HL-60/S4 treated with phorbol 12-myristate 13-acetate at 8.2 ng/mL for 4 days and 3 days (cell line): ENCODE data around the gene CFAP65.

Experiments
- in situ Hi-C: fragments of 300-500 bp; cut with MboI; formaldehyde crosslinking; loops from 2 replicates; pipeline ENCODE4 v1.15.0; 2022; ENCODE audit warnings: low sequenced_read_pairs

CFAP65 gene, protein sequence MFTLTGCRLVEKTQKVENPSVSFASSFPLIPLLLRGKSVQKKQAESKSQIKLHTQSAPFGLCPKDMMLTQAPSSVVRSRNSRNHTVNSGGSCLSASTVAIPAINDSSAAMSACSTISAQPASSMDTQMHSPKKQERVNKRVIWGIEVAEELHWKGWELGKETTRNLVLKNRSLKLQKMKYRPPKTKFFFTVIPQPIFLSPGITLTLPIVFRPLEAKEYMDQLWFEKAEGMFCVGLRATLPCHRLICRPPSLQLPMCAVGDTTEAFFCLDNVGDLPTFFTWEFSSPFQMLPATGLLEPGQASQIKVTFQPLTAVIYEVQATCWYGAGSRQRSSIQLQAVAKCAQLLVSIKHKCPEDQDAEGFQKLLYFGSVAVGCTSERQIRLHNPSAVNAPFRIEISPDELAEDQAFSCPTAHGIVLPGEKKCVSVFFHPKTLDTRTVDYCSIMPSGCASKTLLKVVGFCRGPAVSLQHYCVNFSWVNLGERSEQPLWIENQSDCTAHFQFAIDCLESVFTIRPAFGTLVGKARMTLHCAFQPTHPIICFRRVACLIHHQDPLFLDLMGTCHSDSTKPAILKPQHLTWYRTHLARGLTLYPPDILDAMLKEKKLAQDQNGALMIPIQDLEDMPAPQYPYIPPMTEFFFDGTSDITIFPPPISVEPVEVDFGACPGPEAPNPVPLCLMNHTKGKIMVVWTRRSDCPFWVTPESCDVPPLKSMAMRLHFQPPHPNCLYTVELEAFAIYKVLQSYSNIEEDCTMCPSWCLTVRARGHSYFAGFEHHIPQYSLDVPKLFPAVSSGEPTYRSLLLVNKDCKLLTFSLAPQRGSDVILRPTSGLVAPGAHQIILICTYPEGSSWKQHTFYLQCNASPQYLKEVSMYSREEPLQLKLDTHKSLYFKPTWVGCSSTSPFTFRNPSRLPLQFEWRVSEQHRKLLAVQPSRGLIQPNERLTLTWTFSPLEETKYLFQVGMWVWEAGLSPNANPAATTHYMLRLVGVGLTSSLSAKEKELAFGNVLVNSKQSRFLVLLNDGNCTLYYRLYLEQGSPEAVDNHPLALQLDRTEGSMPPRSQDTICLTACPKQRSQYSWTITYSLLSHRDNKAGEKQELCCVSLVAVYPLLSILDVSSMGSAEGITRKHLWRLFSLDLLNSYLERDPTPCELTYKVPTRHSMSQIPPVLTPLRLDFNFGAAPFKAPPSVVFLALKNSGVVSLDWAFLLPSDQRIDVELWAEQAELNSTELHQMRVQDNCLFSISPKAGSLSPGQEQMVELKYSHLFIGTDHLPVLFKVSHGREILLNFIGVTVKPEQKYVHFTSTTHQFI (N-terminal part only)

DNA sequence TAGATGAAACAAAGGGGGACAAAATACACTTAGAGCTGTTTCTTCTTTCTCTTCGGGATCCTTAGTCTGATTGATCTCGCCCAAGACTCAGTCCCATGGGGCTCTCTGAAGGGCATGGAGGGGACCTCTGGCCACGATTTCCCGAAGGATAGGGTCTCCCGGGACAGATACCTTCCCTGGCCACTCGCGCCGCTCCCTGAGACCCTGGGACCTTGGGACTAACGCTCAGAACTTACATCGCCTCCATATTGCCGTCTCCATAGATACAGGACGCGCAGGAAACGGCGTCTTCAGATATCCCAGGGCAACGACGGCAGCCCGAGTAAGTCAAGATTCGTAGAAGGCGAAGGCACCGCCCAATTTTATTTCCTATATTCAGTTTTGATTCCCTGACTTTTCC, at the start of gene CFAP65:
CFAP65 (minus strand) TSS at position 265 of the 400 bp plus-strand sequence. CDS start 2,468 bp downstream, outside the sequence.
- in situ Hi-C loops: loop anchor here (25.0 kb wide), 1 partner anchor 271 kb away; the partner anchor contains the start of gene PTPRN

DNA sequence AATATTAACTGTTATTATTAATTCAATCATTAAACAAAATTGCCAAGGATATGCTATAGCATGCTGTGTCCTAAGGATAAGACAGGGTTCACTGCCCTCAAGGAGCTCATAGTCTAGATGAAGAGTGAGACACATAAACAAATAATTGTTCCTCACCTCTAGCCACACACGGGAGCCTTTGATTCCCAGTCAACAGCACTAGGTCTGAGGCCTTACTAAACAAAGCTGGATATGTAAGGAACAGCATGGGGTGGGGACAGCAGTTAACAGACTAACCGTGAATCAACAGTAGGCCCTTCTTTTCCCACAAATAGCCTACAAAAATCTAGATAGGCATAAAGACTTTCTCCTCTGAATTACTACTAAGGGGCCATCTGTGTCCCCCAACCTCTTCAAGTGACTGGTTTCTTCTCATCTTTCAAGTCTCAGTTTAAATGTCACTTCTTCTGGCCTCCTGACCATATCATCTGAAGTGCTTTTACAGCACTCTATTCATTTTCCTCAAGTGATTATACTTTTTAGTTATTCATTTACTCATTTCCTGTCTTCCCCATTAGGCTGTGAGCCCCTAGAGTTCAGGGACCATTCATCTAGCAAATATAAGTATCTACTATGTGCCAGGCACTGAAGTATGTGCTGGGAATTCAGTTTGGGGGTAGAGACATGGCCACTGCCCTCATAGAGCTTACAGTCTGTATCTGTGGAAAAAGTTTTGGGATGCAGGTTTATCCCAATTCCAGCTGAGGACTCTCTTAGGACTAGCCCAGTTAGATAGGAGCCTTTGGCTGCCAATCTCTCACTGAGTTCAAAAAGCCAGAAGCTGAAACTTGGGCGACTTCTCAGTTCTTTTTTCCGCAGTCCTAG, 49.4 kb upstream of the CFAP65 start:
- in situ Hi-C loops: no loop called here

DNA sequence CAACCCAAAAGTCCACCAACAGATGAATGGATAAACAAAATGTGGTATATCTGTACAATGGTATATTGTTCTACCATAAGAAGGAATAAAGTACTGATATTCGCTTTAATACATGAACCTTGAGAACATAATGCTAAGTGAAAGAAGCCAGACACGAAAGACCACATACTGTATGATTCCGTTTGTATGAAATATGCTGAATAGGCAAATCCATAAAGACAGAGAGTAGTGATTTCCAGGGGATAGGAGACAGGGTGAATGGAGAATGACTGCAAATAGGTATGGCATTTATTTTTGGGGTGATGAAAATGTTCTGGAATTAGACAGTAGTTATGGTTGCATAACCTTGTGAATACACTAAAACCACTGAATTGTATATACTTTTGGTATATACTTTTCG, 48.0 kb upstream of the CFAP65 start:
- in situ Hi-C loops: no loop called here

DNA sequence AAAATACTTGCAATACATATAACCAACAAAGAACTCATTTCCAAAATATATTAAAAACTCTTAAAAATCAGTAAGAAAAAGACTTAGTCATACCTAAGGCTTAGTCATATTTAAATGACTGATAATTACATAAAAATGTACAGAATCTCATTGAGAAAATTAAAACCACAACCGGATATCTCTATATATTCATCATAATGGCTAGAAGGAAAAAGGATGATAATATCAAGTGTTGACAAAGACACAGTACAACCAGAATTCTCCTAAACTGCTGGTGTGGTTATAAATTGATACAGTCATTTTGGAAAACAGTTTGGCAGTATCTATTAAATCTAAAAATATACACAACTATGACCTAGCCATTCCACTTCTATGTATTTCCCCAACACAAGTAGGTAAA, 46.5 kb upstream of the CFAP65 start:
- in situ Hi-C loops: no loop called here

DNA sequence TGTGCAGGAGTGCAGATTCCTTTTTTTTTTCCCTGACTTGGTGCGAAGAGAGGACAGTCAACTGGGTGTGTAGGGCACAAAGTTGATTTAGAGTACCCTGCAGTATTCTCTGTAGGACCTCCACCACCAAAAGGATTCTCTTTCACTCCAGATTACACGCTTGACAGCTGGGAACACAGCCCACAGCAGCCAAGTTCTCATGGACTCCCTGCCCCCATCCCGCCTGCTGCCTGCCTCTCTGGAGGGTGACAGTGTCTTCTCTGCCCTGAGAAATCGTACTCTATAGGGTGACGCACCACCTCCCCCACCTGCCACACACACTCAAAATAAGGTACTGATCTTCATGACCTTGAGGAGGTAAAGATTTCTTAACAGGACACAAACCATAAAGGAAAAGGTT, 46.0 kb upstream of the CFAP65 start:
- in situ Hi-C loops: no loop called here

DNA sequence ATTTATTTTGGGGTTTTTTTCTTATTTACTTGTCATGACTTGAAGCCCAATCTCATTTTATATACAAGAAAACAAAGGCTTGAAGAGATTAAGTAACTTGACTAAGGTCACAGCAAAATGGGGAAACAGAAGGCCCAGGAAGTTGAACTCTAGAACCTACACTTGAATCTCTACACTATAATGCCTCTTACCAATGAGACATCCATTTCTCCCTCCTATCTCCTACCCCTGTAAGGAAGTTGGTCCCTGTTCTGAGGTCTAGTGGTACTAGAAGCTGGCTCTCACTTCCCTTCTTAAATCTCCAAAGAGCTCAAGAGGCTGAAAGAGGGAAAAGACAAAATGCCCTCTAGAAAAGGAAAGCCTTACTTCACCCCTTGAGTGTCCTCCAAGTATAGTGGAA, 44.9 kb upstream of the CFAP65 start:
- in situ Hi-C loops: no loop called here

DNA sequence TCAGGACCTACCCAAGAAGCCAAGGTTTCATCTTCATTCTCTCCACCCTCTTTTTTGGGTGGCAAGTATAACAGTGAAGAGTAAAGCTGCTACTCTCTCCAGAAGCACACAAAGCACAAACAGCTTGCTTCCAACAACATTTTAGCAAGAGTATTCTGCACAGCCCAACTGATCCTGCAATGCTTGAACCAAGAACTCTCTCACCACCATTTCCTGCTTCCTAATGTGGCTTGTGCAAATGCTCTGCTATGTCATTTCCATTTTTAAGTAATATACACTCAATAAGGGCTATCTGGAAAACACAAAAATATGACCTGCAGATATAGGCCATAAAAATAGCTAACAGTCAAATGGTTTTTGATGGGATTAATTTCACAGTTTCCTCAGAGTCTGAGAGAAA, 43.5 kb upstream of the CFAP65 start:
- in situ Hi-C loops: no loop called here

DNA sequence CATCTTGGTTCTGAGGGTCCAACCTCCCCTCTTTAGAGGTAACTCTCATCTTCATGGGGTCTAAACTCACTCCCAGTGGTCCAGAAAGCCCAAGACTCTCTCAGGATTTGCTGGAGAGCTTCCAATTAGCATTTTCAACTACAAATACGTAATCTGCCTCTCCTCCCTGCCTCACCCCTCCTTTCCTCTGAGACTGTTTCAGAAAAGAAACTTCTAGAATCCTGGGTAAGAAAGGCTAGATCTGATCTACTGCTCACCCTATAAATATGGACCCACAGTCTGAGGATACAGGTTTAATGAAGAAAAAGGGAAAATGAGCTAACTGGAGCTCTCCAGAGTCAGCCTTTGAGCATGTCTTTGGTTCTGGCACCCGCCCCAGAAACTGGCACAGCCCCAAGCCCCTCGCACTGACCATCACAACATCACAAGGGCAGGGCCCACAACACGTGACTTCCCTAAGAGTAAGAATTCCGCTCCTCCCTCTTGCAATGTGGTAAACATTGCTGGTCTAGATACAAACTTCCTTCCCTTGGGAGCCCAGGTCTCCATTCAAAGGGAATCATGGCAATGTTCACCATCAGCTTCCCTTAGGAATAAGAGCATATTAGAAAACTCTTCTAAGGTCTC, 41.1 kb upstream of the CFAP65 start:
- in situ Hi-C loops: no loop called here

DNA sequence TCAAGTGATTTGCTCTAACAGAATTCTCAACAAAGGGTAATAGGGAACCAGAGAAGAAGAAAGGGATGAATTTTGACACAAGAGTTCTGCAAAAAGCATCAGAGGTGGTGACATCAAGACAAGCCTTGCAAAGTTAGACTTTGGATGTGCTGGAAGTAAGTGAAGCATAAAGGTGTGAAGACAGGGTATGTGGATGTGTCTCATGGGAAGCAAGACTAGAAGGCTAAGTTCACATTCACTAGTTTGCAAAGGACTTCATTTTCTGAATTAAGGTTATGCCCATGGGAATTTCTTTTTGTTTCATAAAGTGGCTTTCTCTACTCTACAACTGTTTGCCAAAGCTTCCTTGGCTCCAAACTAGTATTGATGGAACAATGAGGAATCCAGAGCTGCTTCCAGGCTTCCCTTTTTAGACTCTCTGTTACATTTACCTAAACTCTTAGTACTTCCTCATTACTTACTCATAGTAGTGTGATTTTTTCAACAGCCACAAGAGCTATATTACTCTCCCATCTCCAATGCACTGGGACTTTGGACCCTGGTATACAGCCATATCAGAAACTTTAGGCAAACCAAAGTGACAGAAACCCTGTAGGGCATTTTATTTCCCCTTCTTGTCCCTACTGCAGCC, 40.5 kb upstream of the CFAP65 start:
- in situ Hi-C loops: no loop called here

DNA sequence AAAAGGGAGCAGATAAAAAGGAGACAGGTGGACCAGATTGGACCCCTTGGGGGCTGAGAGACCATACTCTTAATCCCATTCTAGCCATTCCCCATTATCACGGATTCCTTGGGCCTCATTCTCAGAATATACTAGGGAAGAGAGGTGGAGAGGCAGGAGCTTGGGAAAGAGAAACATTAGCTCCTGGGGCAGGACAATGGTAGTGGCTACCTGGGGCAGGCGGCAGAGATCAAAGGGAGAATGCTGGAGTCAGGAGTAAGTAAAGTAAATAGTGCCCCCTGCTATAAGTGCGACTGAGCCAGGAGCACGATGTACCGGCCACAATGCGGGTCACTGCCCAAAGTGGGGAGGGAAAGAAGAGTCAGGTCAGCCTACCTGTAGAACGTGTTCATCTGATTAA, 39.8 kb upstream of the CFAP65 start:
- in situ Hi-C loops: no loop called here

DNA sequence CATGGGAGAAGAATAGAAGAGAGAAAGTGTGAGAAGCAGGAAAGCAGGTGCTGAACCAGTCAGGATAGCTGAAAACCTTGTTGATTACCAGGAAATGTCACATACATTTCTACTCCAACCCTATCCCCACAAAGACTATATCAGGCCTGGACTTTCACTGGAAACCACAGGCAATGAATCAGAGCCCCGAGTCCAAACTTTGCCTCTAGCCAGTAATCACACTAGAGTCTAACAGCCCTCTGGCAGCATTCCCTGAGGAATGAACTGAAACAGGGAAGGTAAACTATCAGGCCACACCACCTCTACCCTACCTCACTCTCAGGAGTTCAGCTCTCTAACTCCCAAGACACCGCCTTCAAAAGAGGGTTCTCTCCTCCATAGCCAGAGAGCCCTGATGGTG, 38.1 kb upstream of the CFAP65 start:
- in situ Hi-C loops: no loop called here

DNA sequence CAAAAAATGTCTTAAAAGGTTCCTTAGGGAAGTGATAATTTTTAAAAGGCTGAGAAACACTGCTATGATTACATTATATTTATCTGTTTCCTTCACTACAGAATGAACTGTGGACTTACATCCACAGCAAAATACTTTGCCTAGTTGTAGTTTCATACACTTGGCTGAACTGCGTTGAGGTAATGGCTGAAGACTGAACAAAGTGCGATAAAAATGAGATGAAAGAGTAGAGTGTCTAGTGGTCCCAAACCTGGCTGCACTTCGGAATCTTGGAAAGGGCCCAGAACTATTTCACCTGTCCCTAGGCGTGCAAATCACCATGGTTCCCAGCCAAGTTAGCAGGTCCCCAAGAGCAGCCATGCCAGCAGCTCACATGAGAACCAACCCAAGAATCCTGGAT, 37.6 kb upstream of the CFAP65 start:
- in situ Hi-C loops: no loop called here

DNA sequence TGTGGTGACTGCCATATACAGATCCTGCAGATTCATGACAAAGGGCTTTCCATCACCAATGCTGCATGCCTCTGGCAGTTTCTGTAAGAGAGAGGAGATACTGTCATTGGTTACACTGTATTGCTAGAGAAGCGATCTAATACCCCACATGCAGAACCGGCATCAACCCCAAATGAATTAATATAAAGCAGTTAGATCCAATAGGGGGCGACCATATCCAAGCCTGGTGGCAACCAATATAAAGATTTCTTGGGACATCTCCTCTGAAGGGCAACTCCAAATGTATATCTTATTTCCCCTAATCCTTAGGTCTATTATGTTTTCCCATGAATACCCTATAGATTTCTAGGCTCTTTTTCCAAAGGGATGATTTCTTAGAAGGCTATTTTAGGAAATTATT, 36.8 kb upstream of the CFAP65 start:
- in situ Hi-C loops: no loop called here

DNA sequence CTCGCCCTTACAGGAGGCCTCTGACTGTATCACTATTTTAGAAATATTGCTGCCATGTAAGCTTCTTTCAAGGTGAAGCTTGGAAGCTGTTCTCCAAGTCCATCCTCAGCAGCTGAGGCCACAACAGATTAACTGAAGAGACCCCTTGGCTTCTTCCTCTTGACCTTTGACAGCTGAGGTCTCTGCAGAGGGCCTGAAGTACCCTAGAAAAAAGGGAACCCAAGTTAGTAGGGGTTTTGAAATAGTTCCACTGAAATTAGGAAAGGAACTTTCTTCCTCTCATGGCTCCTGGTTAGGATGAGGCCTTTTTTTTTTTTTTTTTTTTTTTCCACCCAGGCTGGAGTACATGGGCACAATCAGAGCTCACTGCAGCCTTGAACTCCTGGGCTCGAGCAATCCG, 34.9 kb upstream of the CFAP65 start:
- in situ Hi-C loops: no loop called here

DNA sequence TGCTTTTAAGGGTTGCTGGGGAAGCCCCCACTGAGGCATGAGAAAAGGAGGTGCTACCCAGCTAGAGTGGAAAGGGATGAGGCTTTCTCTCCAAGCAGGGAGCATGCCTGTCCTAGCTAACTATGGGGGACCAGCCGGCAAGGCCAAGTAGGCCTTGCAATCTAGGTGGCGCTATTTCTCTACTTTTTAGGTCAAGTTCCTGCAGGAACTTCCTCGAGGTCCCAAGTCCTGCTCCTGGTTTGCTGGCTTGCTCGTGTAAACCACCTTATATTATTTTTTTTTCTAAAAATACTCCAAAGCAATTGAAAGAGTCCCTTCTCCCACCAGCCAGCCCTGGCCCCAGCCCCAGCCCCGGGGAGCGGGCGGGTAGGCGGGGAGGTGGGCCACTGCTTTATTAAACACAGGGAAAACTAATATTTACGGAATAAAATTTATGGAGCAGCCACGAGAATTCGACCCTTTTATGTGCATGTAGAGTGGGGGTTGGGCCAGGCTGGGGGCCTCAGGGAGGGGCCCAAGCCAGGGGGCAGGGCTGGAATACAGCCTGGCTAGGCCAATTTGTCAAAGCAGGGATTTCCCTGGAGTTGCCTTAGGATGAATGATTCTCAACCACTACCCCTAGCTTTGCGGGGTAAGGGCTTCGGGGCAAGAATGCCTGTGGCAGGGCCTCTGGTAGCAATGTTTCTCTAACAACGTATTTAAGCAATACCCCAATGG, 32.3 kb upstream of the CFAP65 start:
- in situ Hi-C loops: no loop called here

DNA sequence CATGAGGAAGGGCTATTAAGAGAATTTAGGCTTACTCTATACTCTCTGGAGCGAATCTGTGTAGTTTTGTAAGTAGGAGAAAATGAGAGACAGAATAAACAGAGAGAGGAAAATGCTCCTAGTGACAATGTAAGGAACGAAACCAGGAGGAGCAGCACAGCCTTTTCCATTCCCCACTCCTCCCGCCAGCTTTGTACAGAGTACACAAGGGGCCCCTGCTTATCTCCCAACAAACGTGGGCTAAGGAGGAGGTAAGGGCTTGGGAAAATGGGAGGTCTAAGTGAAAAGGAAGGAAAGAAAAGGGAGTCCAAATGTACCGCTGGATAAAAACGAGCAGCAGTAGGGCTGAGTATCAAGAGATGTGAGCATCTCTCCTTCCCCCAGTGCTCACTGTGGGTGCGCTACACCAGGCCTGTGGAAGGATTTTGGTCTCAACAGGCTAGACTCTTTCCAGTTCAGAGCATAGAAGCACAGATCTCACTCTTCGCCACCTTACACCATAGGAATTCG, 31.5 kb upstream of the CFAP65 start:
- in situ Hi-C loops: no loop called here

DNA sequence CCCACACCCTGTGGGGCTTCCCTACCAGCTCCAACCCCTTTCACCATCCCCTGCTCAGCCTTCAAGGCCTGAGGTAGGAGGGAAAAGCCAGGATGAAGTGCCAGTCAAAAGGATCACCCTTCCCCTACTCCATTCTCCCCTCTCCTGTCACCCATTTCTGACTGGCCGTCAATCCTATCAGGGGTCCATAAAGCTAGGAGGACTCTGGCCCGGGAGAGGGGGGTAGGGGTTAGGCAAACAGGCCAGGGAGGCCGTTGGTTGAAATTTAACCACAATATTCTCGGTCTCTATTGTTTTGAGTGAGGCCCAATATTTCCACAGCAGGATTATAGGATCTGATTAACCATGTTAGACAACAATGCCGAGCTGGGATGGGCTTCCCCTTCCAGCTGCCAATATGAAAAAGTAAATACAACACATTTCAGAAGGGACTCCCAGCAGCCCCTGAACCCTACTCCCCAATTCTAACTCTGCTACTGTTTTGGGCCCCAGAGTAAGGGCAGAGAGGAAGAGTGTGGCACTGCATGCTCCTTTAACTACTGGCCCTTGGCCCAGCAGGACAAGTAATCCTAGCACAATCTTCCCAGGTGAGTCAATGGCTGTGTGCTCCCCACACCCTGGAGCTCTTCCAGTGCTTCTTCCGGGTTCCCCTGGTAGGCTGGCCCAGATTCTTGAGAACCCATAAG, 30.0 kb upstream of the CFAP65 start:
- in situ Hi-C loops: no loop called here

DNA sequence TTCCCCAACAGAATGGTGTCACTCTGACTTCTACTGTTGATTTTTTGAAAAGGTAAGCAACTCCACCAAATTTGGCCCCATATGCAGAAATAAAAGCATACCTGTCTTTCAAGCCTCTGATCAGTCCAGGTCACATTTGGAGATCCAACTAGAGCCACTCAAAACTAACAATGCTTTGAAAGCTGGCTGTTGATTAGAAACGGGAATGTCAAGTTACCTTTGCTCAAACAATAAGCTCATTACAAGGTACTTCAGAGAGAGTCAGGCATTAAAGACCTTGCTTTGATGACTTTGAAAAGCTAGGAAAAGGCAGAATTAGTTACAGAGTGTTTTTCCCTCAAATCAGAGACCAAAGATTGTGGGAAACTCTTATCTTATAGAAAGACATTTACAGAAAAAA, 24.2 kb upstream of the CFAP65 start:
- in situ Hi-C loops: loop anchor here (5.0 kb wide), 1 partner anchor 82 kb away; no protein-coding TSS in a partner anchor
